ENCODE results near the gene EDEM1. TPM values are rescaled to one million over a fixed set of nuclear protein-coding genes. Genes with fewer than 3 reads are reported as not detected.

The EDEM1 gene
- total and polyA plus RNA-seq, 10 of the 15 experiments (the other 5 are each of a cell fraction or from before 2014, with no cell fraction given) = 18.9 to 138 (median 57.5) TPM

DNA sequence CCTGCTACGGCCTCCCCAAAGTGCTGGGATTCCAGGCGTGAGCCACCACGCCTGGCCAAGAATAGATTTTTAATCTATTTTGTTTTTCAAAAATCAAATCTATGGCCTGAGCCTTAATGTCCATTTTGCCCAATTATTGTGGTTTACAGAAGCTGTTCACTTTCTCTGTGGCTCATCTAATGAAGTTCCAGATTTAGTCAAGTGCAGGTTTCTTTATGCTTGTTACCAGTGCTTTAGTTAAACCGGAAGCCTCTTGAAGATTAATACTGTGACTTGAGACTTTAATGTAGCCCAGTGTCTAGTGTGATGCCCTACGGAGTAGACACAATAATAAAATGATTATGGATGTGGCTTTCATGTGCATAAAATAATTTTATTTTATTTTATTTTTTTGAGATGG, 16.5 kb upstream of the EDEM1 start (continued):
- TF ChIP-seq, protein P1, sequence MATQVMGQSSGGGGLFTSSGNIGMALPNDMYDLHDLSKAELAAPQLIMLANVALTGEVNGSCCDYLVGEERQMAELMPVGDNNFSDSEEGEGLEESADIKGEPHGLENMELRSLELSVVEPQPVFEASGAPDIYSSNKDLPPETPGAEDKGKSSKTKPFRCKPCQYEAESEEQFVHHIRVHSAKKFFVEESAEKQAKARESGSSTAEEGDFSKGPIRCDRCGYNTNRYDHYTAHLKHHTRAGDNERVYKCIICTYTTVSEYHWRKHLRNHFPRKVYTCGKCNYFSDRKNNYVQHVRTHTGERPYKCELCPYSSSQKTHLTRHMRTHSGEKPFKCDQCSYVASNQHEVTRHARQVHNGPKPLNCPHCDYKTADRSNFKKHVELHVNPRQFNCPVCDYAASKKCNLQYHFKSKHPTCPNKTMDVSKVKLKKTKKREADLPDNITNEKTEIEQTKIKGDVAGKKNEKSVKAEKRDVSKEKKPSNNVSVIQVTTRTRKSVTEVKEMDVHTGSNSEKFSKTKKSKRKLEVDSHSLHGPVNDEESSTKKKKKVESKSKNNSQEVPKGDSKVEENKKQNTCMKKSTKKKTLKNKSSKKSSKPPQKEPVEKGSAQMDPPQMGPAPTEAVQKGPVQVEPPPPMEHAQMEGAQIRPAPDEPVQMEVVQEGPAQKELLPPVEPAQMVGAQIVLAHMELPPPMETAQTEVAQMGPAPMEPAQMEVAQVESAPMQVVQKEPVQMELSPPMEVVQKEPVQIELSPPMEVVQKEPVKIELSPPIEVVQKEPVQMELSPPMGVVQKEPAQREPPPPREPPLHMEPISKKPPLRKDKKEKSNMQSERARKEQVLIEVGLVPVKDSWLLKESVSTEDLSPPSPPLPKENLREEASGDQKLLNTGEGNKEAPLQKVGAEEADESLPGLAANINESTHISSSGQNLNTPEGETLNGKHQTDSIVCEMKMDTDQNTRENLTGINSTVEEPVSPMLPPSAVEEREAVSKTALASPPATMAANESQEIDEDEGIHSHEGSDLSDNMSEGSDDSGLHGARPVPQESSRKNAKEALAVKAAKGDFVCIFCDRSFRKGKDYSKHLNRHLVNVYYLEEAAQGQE (IDR thresholded peaks at IDR 0.05; ENCODE audit: low read depth, low read length) = no peak
- peak; percentile 62 for TF ChIP-seq RUNX3 (IDR thresholded peaks at IDR 0.05; ENCODE audit: low read length)
- no peak for TF ChIP-seq TCF12 (IDR thresholded peaks at IDR 0.05; ENCODE audit: low read depth, low read length)
- TF ChIP-seq RELA (IDR thresholded peaks at IDR 0.05; ENCODE audit: borderline replicate concordance, partially characterized antibody) = no peak

- no peak overlapping the region for H2AFZ ChIP-seq (ENCODE audit: control insufficient read depth, low read depth, low read length)
- ATAC-seq = no peak
- CTCF ChIA-PET = interaction anchor here (0.6 kb wide), 1 partner anchor 13 kb away, joined by 3 read pairs; no protein-coding TSS in a partner anchor
- TF ChIP-seq RCOR1 (conservative IDR thresholded peaks at IDR 0.05; ENCODE audit: low read depth, low read length) = no peak
- no peak for TF ChIP-seq HCFC1 (IDR thresholded peaks at IDR 0.05; ENCODE audit: low read length)
- no peak for TF ChIP-seq SMC3 (IDR thresholded peaks at IDR 0.05; ENCODE audit: borderline replicate concordance, low read length)
- no peak for TF ChIP-seq TAF1 (IDR thresholded peaks at IDR 0.05; ENCODE audit: borderline replicate concordance, low read depth, low read length)
- TF ChIP-seq, protein P1 (IDR thresholded peaks at IDR 0.05; ENCODE audit: low read depth, low read length) = no peak
- no peak for TF ChIP-seq PAX8 (IDR thresholded peaks at IDR 0.05)
- TF ChIP-seq STAT3 (IDR thresholded peaks at IDR 0.05; ENCODE audit: low read depth, low read length) = no peak
- no peak for TF ChIP-seq FOS (IDR thresholded peaks at IDR 0.05; ENCODE audit: borderline replicate concordance, extremely low read depth, insufficient read length)
- no peak for TF ChIP-seq BCL11A (IDR thresholded peaks at IDR 0.05; ENCODE audit: low read depth, low read length)
- no peak for TF ChIP-seq YBX1 (IDR thresholded peaks at IDR 0.05)
- no peak for TF ChIP-seq LARP7 (IDR thresholded peaks at IDR 0.05)
These were observed 15.5 kb upstream of the EDEM1 start for GRCh38 chr3:5172018-5172417.

More at GRCh38 chr3:5172018-5172417, 15.5 kb upstream of the EDEM1 start:
- SMC1A ChIA-PET (ENCODE audit: uncharacterized antibody, unreplicated experiment) = interaction anchor here (0.9 to 2.4 kb wide), 6 partner anchors 9 to 34 kb away, joined by 3 to 14 read pairs (median 6); no protein-coding TSS in a partner anchor
- POLR2A ChIA-PET = interaction anchor here (0.6 to 3.3 kb wide), 4 partner anchors 11 to 234 kb away, joined by 4 to 13 read pairs (median 6); no protein-coding TSS in a partner anchor
- peaks cover 2 to 20% of the 10 kb centered on the region in 2 experiments; a peak in 3 of 4 replicates for H3K36me3 ChIP-seq (ENCODE audit: control insufficient read depth in 2 of 2, insufficient read depth in 2 of 2, low read length in 1 of 2)
- H4K20me1 ChIP-seq (ENCODE audit: control insufficient read depth, insufficient read depth) = no peaks in the 10 kb centered on the region
- no peaks in the 10 kb centered on the region for H3K9me3 ChIP-seq (replicated peaks; ENCODE audit: control insufficient read depth, insufficient read depth, low read length)
- H3K27me3 ChIP-seq (replicated peaks in 1 of 2; ENCODE audit: control insufficient read depth in 2 of 2, insufficient read depth in 2 of 2, low read length in 1 of 2) = no peaks in the 10 kb centered on the region
- 100% methylated on average over 4 of the region's 4 CpGs for WGBS (ENCODE audit: insufficient coverage, insufficient replicate concordance, low lambda C conversion rate, missing lambda C conversion rate)
- H3K9ac ChIP-seq (ENCODE audit: control insufficient read depth, insufficient read depth, low read length) = no peak overlapping the region
- DNase-seq (ENCODE audit: low read depth, low spot score) = no peak
- RAD21 ChIA-PET (ENCODE audit: unreplicated experiment) = interaction anchor here (1.4 kb wide), 1 partner anchor 9 kb away, joined by 4 read pairs; no protein-coding TSS in a partner anchor
- no peak for FAIRE-seq
- in situ Hi-C loops (cut with MboI) (no loop called here), intact Hi-C loops (cut with micrococcal nuclease; ENCODE audit: unreplicated experiment) (no loop called here)
- H3K79me2 ChIP-seq (ENCODE audit: control insufficient read depth, insufficient read depth, low read length) = peaks cover 36% of the 10 kb centered on the region
- no peak overlapping the region for H3K27ac ChIP-seq (ENCODE audit: control insufficient read depth, insufficient read depth)
- BruUV-seq (replicated peaks) = TSS peak; percentile 25
- peaks cover 7% of the 10 kb centered on the region; the same call in 1 of the 2 replicates for H3K4me1 ChIP-seq (ENCODE audit: control insufficient read depth, insufficient read depth, low read length)
- no peak overlapping the region for H3K4me3 ChIP-seq
- no peak overlapping the region for H3K4me2 ChIP-seq (ENCODE audit: control insufficient read depth, insufficient read depth)

All from GM12878 (cell line).